Fibroblast of the conjunctiva (primary cell): ENCODE results near the gene ZNF511.
A peak's percentile ranks its signal among the peaks of the same experiment; 100 is the strongest.
"Not testable (repeated sequence)": the region's sequence is repeated elsewhere in the genome, so short reads cannot be mapped to it uniquely, and the experiment has no call there.

Experiments used
- DNase-seq: peaks from one replicate; pipeline ENCODE4 v3.0.0-alpha.2; 2010; ENCODE audit warnings: low read depth

The ZNF511 gene

GRCh38 chr10:133314911-133315310, 6.2 kb downstream of the ZNF511 start:
- DNase-seq: no peak

- DNase-seq: no peak
These were observed 7.1 kb downstream of the ZNF511 start for GRCh38 chr10:133315847-133316246.

GRCh38 chr10:133316266-133316665, 7.6 kb downstream of the ZNF511 start:
- DNase-seq: no peak

- no peak for DNase-seq
These were observed 8.0 kb downstream of the ZNF511 start for GRCh38 chr10:133316732-133317131.

GRCh38 chr10:133318494-133319127, 9.9 kb downstream of the ZNF511 start:
- peak; percentile 13 for DNase-seq

GRCh38 chr10:133320852-133321422, 12.2 kb downstream of the ZNF511 start:
- DNase-seq: not testable (repeated sequence)

- DNase-seq: not testable (repeated sequence)
These were observed 13.5 kb downstream of the ZNF511 start for GRCh38 chr10:133322064-133322709.

GRCh38 chr10:133324198-133324792, 15.6 kb downstream of the ZNF511 start:
- DNase-seq: peak; percentile 21

- DNase-seq: no peak
These were observed 16.1 kb downstream of the ZNF511 start for GRCh38 chr10:133324857-133325260.

- DNase-seq: no peak
These were observed 16.9 kb downstream of the ZNF511 start for GRCh38 chr10:133325440-133326222.

GRCh38 chr10:133326223-133326551, 17.5 kb downstream of the ZNF511 start:
- DNase-seq: no peak

GRCh38 chr10:133326745-133327650, 18.3 kb downstream of the ZNF511 start:
- no peak for DNase-seq

GRCh38 chr10:133327651-133328357, 19.1 kb downstream of the ZNF511 start:
- DNase-seq: no peak

- DNase-seq: no peak
These were observed 19.9 kb downstream of the ZNF511 start for GRCh38 chr10:133328358-133329343.

- DNase-seq: peak; percentile 68
These were observed 20.9 kb downstream of the ZNF511 start for GRCh38 chr10:133329491-133330202.

GRCh38 chr10:133332936-133333699, 24.4 kb downstream of the ZNF511 start:
- DNase-seq: no peak

GRCh38 chr10:133334503-133335245, 26.0 kb downstream of the ZNF511 start:
- no peak for DNase-seq
